GM13976 (cell line): Measurements from ENCODE around the gene ARHGEF2.

Experiments used
- DNase-seq: peaks from one replicate; pipeline ENCODE4 v3.0.0; 2012; ENCODE audit warnings: low spot score
- in situ Hi-C: fragments of 300-500 bp; cut with MboI; formaldehyde crosslinking; loops from one replicate; pipeline ENCODE4 v1.12.0; 2022; ENCODE audit warnings: low sequenced_read_pairs, mixed read lengths, inconsistent platforms; ENCODE audit not compliant: unreplicated experiment
- TF ChIP-seq, protein P1 (sequence below): IDR thresholded peaks from 2 replicates; pipeline ENCODE4 v1.5.1; 2012; ENCODE audit warnings: borderline replicate concordance, mild to moderate bottlenecking; ENCODE audit not compliant: insufficient read depth; ENCODE audit errors: extremely low read depth, missing control alignments, control extremely low read depth

Gene ARHGEF2

GRCh38 chr1:155976062-155976912, 2.1 kb downstream of the ARHGEF2 start:
- TF ChIP-seq, protein P1, sequence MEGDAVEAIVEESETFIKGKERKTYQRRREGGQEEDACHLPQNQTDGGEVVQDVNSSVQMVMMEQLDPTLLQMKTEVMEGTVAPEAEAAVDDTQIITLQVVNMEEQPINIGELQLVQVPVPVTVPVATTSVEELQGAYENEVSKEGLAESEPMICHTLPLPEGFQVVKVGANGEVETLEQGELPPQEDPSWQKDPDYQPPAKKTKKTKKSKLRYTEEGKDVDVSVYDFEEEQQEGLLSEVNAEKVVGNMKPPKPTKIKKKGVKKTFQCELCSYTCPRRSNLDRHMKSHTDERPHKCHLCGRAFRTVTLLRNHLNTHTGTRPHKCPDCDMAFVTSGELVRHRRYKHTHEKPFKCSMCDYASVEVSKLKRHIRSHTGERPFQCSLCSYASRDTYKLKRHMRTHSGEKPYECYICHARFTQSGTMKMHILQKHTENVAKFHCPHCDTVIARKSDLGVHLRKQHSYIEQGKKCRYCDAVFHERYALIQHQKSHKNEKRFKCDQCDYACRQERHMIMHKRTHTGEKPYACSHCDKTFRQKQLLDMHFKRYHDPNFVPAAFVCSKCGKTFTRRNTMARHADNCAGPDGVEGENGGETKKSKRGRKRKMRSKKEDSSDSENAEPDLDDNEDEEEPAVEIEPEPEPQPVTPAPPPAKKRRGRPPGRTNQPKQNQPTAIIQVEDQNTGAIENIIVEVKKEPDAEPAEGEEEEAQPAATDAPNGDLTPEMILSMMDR: no peak
- peak; percentile 71 for DNase-seq
- in situ Hi-C loops: no loop called here

DNA sequence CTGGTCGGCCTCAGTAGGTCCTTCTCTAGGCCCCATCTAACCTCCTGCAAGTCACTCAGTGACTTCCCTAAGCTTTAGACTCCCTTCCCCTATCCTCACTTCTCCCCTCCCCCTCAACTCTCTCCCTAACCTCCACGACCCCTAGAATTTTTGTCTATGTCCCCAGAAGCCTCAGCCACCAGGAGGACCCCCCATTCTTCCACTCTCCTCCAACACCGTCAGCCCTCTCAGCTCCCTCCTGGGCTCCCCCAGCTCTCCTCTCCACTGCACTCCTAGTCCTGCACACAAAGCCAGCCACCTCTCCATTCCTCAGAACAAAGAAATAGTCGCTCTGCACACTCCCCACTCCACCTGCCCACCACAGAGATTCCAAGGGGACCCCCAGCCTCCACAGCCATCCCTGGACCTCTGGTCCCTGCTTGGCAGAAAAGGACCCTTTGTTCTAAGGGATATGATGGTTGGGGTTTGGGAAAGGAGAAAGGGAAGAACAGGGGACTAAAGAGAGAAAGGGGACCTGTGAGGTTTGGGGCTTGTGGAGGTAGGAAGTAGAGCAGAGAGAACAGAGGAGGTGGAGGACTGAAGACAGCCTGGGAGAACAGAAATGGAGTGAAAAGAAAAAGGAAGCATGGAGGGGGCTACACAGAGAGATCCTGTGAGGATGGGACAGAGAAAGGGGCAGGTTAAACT, 2.8 kb downstream of the ARHGEF2 start:
- DNase-seq: peak; percentile 32
- in situ Hi-C loops: no loop called here
- TF ChIP-seq, protein P1: no peak

GRCh38 chr1:155974208-155975115, 3.9 kb downstream of the ARHGEF2 start:
- no peak for DNase-seq
- in situ Hi-C loops: no loop called here
- TF ChIP-seq, protein P1: no peak

DNA sequence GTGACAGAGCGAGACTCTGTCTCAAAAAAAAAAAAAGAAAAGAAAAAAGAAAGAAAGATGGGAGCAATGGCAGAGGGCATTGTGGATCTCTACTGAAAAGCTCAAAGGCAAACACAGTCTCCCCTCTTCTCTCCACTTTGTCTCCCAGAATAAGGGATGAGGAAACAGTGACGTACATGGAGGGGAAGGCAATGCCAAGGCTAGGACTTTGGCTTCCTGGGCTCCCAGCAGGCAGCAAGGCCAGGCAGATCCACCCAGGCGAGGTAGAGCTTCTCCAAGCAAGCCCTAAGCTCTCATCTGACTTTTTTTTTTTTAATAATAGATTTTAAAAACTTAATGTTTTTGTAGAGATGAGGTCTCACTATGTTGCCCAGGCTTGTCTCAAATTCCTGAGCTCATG, 4.6 kb downstream of the ARHGEF2 start:
- no peak for DNase-seq
- in situ Hi-C loops: no loop called here
- TF ChIP-seq, protein P1: no peak

DNA sequence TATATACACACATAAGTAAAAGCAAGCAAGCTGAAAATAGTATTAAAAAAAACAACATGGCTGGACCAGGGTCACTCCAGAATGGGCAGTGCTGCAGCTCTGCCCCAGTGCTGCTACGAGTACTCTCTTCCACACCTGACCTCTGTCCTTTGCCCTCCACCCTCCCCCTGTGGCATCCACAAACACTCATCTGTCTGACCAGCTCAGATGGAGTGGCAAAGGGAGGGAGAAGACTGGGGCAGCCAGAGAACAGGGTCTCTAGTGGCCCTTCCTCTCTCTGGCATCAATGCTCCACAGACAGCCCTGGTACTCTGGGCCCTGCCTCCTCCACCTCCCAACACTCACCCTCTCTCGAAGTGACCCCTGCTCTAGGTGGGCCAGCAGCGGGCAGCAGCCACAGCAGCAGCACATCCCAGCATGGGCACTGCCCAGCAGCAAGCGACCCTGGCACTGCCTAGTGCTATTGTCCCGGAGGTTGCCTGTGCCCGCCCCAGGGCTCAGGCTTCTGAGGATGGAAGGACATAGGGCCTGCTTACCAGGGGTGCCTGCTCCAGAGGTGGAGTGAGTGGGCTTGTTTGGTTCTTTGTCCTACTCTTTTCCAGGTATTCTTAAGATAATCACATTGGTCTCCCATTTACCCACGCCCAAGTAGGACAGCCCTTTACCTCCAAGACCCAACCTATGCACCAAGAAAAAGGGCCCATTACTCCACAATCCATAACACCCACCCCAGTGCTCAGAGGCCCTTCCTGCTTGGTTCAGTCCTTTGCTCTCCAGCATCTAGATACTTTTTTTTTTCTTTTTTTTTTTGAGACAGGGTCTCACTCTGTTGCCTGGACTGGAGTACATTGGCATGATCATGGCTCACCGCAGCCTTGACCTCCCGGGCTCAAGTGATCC, 6.2 kb downstream of the ARHGEF2 start:
- TF ChIP-seq, protein P1: no peak
- peak; percentile 22 for DNase-seq
- in situ Hi-C loops: no loop called here
